Bronchial epithelial cell (primary cell): Measurements from ENCODE around the gene HAUS2. TPM values are rescaled to one million over a fixed set of nuclear protein-coding genes. Genes with fewer than 3 reads are reported as not detected.
"Not testable (repeated sequence)": the region's sequence is repeated elsewhere in the genome, so short reads cannot be mapped to it uniquely, and the experiment has no call there.

Experiments
- DNase-seq: peaks from one replicate; pipeline ENCODE4 v3.0.0-alpha.2; 2010; ENCODE audit warnings: low read depth
- FAIRE-seq: peaks from 2 replicates; lab custom pipeline; 2011; peaks lifted over from hg19 to GRCh38; lab: Jason Lieb, UNC
- H3K27me3 ChIP-seq: 2 replicates; pipeline ENCODE4 v1.5.1; 2011; ENCODE audit warnings: low read length; ENCODE audit not compliant: control insufficient read depth, insufficient read depth
- H3K36me3 ChIP-seq: 2 replicates; pipeline ENCODE4 v1.5.1; 2011; ENCODE audit warnings: low read length; ENCODE audit not compliant: control insufficient read depth, insufficient read depth
- H3K4me3 ChIP-seq: 2 replicates; pipeline ENCODE4 v1.5.1; 2011; ENCODE audit warnings: mild to moderate bottlenecking, low read depth, low read length, control low read depth
- total RNA-seq: library from RNA; depleted of rRNA; stranded (reverse); fragments of >200 nt; gene quantifications from 2 replicates; pipeline ENCODE4 v1.2.1, GENCODE V29; 2014
- TF ChIP-seq, protein P1 (sequence below): IDR thresholded peaks from 2 replicates; pipeline ENCODE4 v1.5.1; 2011; ENCODE audit warnings: mild to moderate bottlenecking, moderate library complexity, low read length, control low read depth, inconsistent platforms; ENCODE audit not compliant: insufficient read depth, severe bottlenecking

HAUS2 gene
- total RNA-seq, 1 donor from 2014 or later: 28.2 TPM

DNA sequence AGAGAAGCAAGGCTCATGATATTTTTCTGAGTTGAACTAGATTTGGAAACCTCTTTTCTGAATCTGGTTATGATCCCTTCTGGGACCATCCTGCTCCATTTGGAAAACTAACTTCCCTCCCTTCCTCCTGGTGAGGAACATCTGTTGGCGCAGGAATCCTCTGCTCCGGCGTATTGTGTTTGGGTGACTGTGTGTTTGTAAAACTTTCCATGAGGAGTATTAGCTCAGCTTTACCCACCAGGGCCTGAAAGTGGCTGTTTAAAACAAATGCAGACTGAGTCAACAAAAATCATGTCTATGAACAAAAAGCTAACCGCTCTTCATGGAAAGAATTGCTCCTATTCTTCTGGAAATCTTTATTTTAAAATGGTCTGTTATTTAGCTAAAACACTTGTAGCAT, 44.5 kb downstream of the HAUS2 start:
- DNase-seq (no peak), FAIRE-seq (no peak)
- TF ChIP-seq, protein P1, sequence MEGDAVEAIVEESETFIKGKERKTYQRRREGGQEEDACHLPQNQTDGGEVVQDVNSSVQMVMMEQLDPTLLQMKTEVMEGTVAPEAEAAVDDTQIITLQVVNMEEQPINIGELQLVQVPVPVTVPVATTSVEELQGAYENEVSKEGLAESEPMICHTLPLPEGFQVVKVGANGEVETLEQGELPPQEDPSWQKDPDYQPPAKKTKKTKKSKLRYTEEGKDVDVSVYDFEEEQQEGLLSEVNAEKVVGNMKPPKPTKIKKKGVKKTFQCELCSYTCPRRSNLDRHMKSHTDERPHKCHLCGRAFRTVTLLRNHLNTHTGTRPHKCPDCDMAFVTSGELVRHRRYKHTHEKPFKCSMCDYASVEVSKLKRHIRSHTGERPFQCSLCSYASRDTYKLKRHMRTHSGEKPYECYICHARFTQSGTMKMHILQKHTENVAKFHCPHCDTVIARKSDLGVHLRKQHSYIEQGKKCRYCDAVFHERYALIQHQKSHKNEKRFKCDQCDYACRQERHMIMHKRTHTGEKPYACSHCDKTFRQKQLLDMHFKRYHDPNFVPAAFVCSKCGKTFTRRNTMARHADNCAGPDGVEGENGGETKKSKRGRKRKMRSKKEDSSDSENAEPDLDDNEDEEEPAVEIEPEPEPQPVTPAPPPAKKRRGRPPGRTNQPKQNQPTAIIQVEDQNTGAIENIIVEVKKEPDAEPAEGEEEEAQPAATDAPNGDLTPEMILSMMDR: no peak
- H3K36me3 ChIP-seq: no peaks in the 10 kb centered on the region
- no peaks in the 10 kb centered on the region for H3K27me3 ChIP-seq
- H3K4me3 ChIP-seq: no peak overlapping the region

DNA sequence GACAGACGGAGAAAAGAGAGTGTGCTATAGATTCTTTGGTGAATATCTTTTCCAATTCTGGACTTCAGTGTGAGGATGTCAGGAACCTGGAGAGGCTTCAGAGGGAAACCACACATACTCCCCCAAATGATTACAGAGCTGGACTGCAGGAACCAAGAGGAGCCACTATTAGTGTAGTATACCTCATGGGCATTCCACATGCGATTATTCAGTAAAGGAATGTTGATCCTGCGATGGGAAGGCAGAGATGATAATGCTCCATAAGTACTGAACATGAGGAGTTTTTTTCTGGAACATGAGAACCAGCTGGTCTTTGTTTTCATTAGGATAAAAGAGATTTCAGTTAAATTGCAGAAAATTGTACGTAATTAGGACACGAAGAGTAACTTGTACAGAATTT, 45.5 kb downstream of the HAUS2 start:
- FAIRE-seq (no peak), DNase-seq (no peak)
- Histone ChIP-seq H3K36me3 (no peaks in the 10 kb centered on the region), H3K27me3 (no peaks in the 10 kb centered on the region), H3K4me3 (no peak overlapping the region)
- TF ChIP-seq, protein P1: no peak

DNA sequence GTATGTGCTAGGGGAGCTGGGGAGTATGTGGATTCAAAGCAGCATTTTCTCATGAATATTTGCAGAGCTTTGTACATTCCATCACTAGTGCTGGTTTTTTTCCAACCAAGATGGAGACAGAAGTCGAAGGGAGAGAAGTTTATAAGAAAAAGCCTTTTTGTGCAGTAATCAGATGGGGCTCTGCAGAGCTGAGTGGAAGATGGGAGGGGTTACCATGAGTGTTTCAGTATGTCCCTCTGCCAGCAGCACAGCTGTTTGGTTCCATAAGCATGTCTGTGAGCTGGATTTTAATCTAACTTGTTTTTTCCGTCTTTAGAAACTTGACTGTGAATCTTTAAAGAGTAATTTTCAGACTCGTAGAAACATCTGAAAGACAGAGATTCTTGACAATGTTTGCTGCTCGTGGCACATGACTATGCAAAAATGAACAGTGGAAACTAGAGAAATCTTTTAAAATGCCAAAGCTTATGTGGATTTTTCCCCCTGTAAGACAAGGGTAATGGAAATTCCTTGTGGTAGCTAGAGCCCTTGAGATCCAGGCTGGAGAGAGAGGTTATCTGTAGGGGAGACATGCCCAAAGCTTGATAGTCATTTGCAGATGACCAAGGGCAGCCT, 47.1 kb downstream of the HAUS2 start:
- no peak for FAIRE-seq
- no peaks in the 10 kb centered on the region for H3K27me3 ChIP-seq
- no peak overlapping the region for H3K4me3 ChIP-seq
- no peak for DNase-seq
- H3K36me3 ChIP-seq: no peaks in the 10 kb centered on the region
- TF ChIP-seq, protein P1: no peak

DNA sequence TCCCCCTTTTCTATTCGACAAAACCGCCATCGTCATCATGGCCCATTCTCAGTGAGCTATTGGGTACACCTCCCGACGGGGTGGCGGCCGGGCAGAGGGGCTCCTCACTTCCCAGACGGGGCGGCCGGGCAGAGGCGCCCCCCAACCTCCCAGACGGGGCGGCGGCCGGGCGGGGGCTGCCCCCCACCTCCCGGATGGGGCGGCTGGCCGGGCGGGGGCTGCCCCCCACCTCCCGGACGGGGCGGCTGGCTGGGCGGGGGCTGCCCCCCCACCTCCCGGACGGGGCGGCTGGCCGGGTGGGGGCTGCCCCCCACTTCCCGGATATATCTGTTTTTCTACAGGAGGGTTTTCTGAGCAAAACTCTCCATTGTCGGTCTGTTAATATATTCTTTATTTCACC, 52.7 kb downstream of the HAUS2 start:
- H3K27me3 ChIP-seq, DNase-seq, H3K4me3 ChIP-seq, H3K36me3 ChIP-seq, FAIRE-seq: not testable (repeated sequence)

DNA sequence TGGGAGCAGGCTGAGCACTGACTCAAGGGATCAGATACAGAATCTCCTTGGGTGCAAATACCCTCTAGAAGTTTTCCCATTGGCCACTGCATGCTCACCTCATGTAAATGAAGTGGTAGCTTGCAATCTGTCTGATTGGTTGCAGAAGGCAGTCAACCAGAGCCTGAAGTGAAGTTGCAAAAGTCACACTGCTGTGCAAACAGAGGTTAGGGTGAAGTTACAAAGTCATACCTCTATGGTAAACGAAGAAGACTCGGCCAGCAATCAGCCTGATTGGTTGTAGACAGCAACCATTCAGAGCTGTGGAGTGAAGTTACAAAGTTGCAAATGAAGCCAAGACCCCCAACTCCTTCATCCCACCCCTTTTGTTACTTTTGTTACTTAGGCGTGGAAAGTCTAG, 53.9 kb downstream of the HAUS2 start:
- Histone ChIP-seq H3K27me3 (no peaks in the 10 kb centered on the region), H3K4me3 (no peak overlapping the region), H3K36me3 (no peaks in the 10 kb centered on the region)
- TF ChIP-seq, protein P1: no peak
- FAIRE-seq: no peak
- DNase-seq: no peak

DNA sequence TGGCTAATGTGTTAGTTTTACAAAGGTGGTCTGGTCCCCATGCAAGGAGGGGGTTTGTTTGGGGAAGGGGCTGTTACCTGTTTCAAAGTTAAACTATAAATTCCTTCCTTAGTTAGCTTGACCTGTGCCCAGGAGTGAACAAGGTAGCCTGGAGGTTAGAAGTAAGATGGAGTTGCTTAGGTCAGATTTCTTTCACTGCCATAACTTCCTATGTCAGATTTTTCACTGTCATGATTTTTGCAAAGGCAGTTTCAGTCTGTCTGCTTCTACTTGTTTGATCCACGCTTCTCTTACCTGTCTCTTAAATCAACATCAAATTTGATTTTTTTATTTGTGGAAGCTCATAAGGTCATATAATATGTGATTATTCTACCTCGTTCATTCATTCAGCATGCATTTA, 55.3 kb downstream of the HAUS2 start:
- DNase-seq: no peak
- no peak for FAIRE-seq
- TF ChIP-seq, protein P1: no peak
- Histone ChIP-seq H3K36me3 (no peaks in the 10 kb centered on the region), H3K4me3 (no peak overlapping the region), H3K27me3 (no peaks in the 10 kb centered on the region)
